MCF 10A (cell line): Measurements from ENCODE around the gene ARHGAP20. TPM values are rescaled to one million over a fixed set of nuclear protein-coding genes. Genes with fewer than 3 reads are reported as not detected.

Experiments used
- BruUV-seq: library from RNA; stranded (reverse); fragments of 400-500 nt; replicated peaks from 2 replicates; lab custom pipeline; 2021; lab: Mats Ljungman, UMichigan
- CTCF ChIA-PET: fragments of 300-600 bp; sonication (Branson Sonifier 250); formaldehyde crosslinking; extraction: SDS; loops from one replicate; lab custom pipeline; 2021; ENCODE audit warnings: antibody characterized with exemption, inconsistent platforms; lab: Yijun Ruan, JAX
- POLR2A ChIA-PET: fragments of 300-600, 350-650 bp; sonication (Branson Sonifier 250); formaldehyde crosslinking; extraction: SDS; loops from one replicate; lab custom pipeline; 2020; ENCODE audit warnings: antibody characterized with exemption, inconsistent platforms; lab: Yijun Ruan, JAX
- DNase-seq: peaks from one replicate; pipeline ENCODE4 v3.0.0-alpha.2; 2018; ENCODE audit not compliant: unreplicated experiment
- H3K27ac Mint-ChIP-seq: one replicate; pipeline ENCODE4 v1.8.0; 2022; ENCODE audit warnings: mild to moderate bottlenecking, low read depth, mixed read lengths; ENCODE audit not compliant: unreplicated experiment
- H3K27me3 Mint-ChIP-seq: one replicate; pipeline ENCODE4 v1.8.0; 2022; ENCODE audit warnings: mixed read lengths; ENCODE audit not compliant: insufficient read depth, unreplicated experiment
- H3K36me3 Mint-ChIP-seq: one replicate; pipeline ENCODE4 v1.8.0; 2022; ENCODE audit warnings: mild to moderate bottlenecking, moderate library complexity, mixed read lengths; ENCODE audit not compliant: insufficient read depth, unreplicated experiment
- H3K4me1 Mint-ChIP-seq: one replicate; pipeline ENCODE4 v1.8.0; 2022; ENCODE audit warnings: mixed read lengths; ENCODE audit not compliant: insufficient read depth, unreplicated experiment
- H3K4me3 Mint-ChIP-seq: one replicate; pipeline ENCODE4 v1.8.0; 2022; ENCODE audit warnings: mild to moderate bottlenecking, moderate library complexity, mixed read lengths; ENCODE audit not compliant: unreplicated experiment
- H3K9me3 Mint-ChIP-seq: one replicate; pipeline ENCODE4 v1.8.0; 2022; ENCODE audit warnings: mixed read lengths; ENCODE audit not compliant: unreplicated experiment
- CTCF ChIP-seq: fragments of 200-600 bp; IDR thresholded peaks from one replicate; pipeline ENCODE4 v1.8.0; 2022; ENCODE audit warnings: antibody characterized with exemption, mild to moderate bottlenecking; ENCODE audit not compliant: unreplicated experiment
- intact Hi-C: fragments of 100-400 bp; cut with micrococcal nuclease; formaldehyde crosslinking; loops from 2 replicates; pipeline ENCODE4 v1.14.1; 2022
- total RNA-seq: library from RNA; stranded (reverse); gene quantifications from 2 replicates; pipeline ENCODE4 v1.2.3, GENCODE V29; 2022

The ARHGAP20 gene
- total RNA-seq, 1 experiment from 2014 or later: not detected

- DNase-seq: no peak
- intact Hi-C loops: no loop called here
- Mint-ChIP-seq H3K36me3 (no peaks in the 10 kb centered on the region), H3K27me3 (peaks cover 32% of the 10 kb centered on the region), H3K27ac (no peak overlapping the region), H3K4me1 (no peaks in the 10 kb centered on the region), H3K9me3 (no peaks in the 10 kb centered on the region), H3K4me3 (no peak overlapping the region)
- no peak for TF ChIP-seq CTCF
- no TSS peak for BruUV-seq
- ChIA-PET CTCF (no interaction called here), POLR2A (interaction anchor here (0.7 to 1.6 kb wide), 2 partner anchors 12 to 488 kb away, joined by 3 read pairs; no protein-coding TSS in a partner anchor)
These were observed 111.9 kb downstream of the ARHGAP20 start for GRCh38 chr11:110600322-110600721.

GRCh38 chr11:110599207-110599606 is 113.0 kb downstream of the ARHGAP20 start:
- H3K4me1 Mint-ChIP-seq: no peaks in the 10 kb centered on the region
- no peaks in the 10 kb centered on the region for H3K9me3 Mint-ChIP-seq
- POLR2A ChIA-PET: no interaction called here
- peaks cover 28% of the 10 kb centered on the region for H3K27me3 Mint-ChIP-seq
- intact Hi-C loops: no loop called here
- H3K27ac Mint-ChIP-seq: no peak overlapping the region
- CTCF ChIA-PET: interaction anchor here (0.6 kb wide), 2 partner anchors 111 to 684 kb away, joined by 3 read pairs; no protein-coding TSS in a partner anchor
- no peaks in the 10 kb centered on the region for H3K36me3 Mint-ChIP-seq
- BruUV-seq: no TSS peak
- TF ChIP-seq CTCF: no peak
- no peak overlapping the region for H3K4me3 Mint-ChIP-seq
- no peak for DNase-seq

- H3K9me3 Mint-ChIP-seq: no peaks in the 10 kb centered on the region
- BruUV-seq: no TSS peak
- no peak for DNase-seq
- CTCF ChIA-PET: no interaction called here
- no peak overlapping the region for H3K27ac Mint-ChIP-seq
- TF ChIP-seq CTCF: no peak
- intact Hi-C loops: no loop called here
- no peaks in the 10 kb centered on the region for H3K4me1 Mint-ChIP-seq
- H3K4me3 Mint-ChIP-seq: no peak overlapping the region
- H3K27me3 Mint-ChIP-seq: peaks cover 28% of the 10 kb centered on the region
- H3K36me3 Mint-ChIP-seq: no peaks in the 10 kb centered on the region
- POLR2A ChIA-PET: no interaction called here
These were observed 113.5 kb downstream of the ARHGAP20 start for GRCh38 chr11:110598725-110599124.

- no TSS peak for BruUV-seq
- Mint-ChIP-seq H3K27ac (no peak overlapping the region), H3K27me3 (peaks cover 56% of the 10 kb centered on the region), H3K4me3 (no peak overlapping the region), H3K9me3 (no peaks in the 10 kb centered on the region), H3K36me3 (no peaks in the 10 kb centered on the region), H3K4me1 (no peaks in the 10 kb centered on the region)
- intact Hi-C loops: no loop called here
- TF ChIP-seq CTCF: no peak
- DNase-seq: peak; percentile 20
- CTCF ChIA-PET: interaction anchor here (0.6 to 1.2 kb wide), 2 partner anchors 13 to 98 kb away, joined by 4 read pairs; no protein-coding TSS in a partner anchor
- POLR2A ChIA-PET: interaction anchor here (0.6 to 1.7 kb wide), 2 partner anchors 12 to 285 kb away, joined by 3 read pairs; no protein-coding TSS in a partner anchor
These were observed 124.3 kb downstream of the ARHGAP20 start for GRCh38 chr11:110587972-110588371.
